ENCODE data around the gene CLDN25. TPM values are rescaled to one million over a fixed set of nuclear protein-coding genes. Genes with fewer than 3 reads are reported as not detected.
A peak's percentile ranks its signal among the peaks of the same experiment; 100 is the strongest.
"Not testable (repeated sequence)": the region's sequence is repeated elsewhere in the genome, so short reads cannot be mapped to it uniquely, and the experiment has no call there.

Gene CLDN25
- polyA plus RNA-seq, 4 donors, result not detected

- no peak for DNase-seq
- Histone ChIP-seq H3K4me3 (ENCODE audit: low read depth in 1 of 3, low read length in 3 of 3) (no peak overlapping the region), H3K27me3 (ENCODE audit: control insufficient read depth in 3 of 3, insufficient read depth in 3 of 3, low read length in 3 of 3) (peaks cover 0 to 7% (median 0%) of the 10 kb centered on the region in 3 donors), H3K27ac (ENCODE audit: low read depth in 1 of 3, low read length in 2 of 3) (no peak overlapping the region), H3K9me3 (ENCODE audit: control insufficient read depth in 2 of 2, insufficient read depth in 1 of 2, low read depth in 1 of 2, low read length in 1 of 2) (no peaks in the 10 kb centered on the region), H3K4me1 (ENCODE audit: control insufficient read depth in 3 of 3, insufficient read depth in 2 of 3, low read depth in 1 of 3, low read length in 2 of 3) (peaks cover 0 to 4% (median 0%) of the 10 kb centered on the region in 3 donors), H3K36me3 (ENCODE audit: control insufficient read depth in 3 of 3, insufficient read depth in 2 of 3, low read depth in 1 of 3, low read length in 3 of 3) (peaks cover 4 to 11% (median 5%) of the 10 kb centered on the region in 3 donors)
- WGBS, 3 donors, result 76 to 93% (median 78%) methylated on average over 3 of the region's 3 CpGs
- no peak for FAIRE-seq
Measured at GRCh38 chr11:113771964-113772363, 7.6 kb upstream of the CLDN25 start.

GRCh38 chr11:113773092-113773415 lies 6.5 kb upstream of the CLDN25 start:
- H3K27me3 ChIP-seq (ENCODE audit: control insufficient read depth in 3 of 3, insufficient read depth in 3 of 3, low read length in 3 of 3), result peaks cover 0 to 7% (median 0%) of the 10 kb centered on the region in 3 donors
- peaks cover 0 to 4% (median 0%) of the 10 kb centered on the region in 3 donors for H3K4me1 ChIP-seq (ENCODE audit: control insufficient read depth in 3 of 3, insufficient read depth in 2 of 3, low read depth in 1 of 3, low read length in 2 of 3)
- H3K9me3 ChIP-seq (ENCODE audit: control insufficient read depth in 2 of 2, insufficient read depth in 1 of 2, low read depth in 1 of 2, low read length in 1 of 2), result no peaks in the 10 kb centered on the region
- DNase-seq (no peak), FAIRE-seq (no peak)
- peak overlapping the region; percentile 53 to 80 (median 78) for H3K4me3 ChIP-seq (ENCODE audit: low read depth in 1 of 3, low read length in 3 of 3)
- H3K27ac ChIP-seq (ENCODE audit: low read depth in 1 of 3, low read length in 2 of 3), result peak overlapping the region; percentile 43 to 90 (median 76)
- H3K36me3 ChIP-seq (ENCODE audit: control insufficient read depth in 3 of 3, insufficient read depth in 2 of 3, low read depth in 1 of 3, low read length in 3 of 3), result peaks cover 0 to 11% (median 5%) of the 10 kb centered on the region in 3 donors
- 0 to 5% (median 2%) methylated on average over 10 of the region's 10 CpGs for WGBS, 3 donors

GRCh38 chr11:113773416-113774173 lies 6.0 kb upstream of the CLDN25 start, which contains the start of gene ZW10:
Gene ZW10, minus strand, starts transcription at chr11:113773692. Its CDS starts 26 bp downstream, at chr11:113773666.
- DNase-seq (peak; percentile 96 to 99), FAIRE-seq (no peak)
- Histone ChIP-seq H3K27ac (ENCODE audit: low read depth in 1 of 3, low read length in 2 of 3) (peak within 1 kb of the TSS; percentile 59 to 90 (median 76)), H3K27me3 (ENCODE audit: control insufficient read depth in 3 of 3, insufficient read depth in 3 of 3, low read length in 3 of 3) (peaks cover 0 to 7% (median 0%) of the 10 kb centered on the region in 3 donors), H3K36me3 (ENCODE audit: control insufficient read depth in 3 of 3, insufficient read depth in 2 of 3, low read depth in 1 of 3, low read length in 3 of 3) (peaks cover 0 to 11% (median 2%) of the 10 kb centered on the region in 3 donors), H3K9me3 (ENCODE audit: control insufficient read depth in 2 of 2, insufficient read depth in 1 of 2, low read depth in 1 of 2, low read length in 1 of 2) (no peaks in the 10 kb centered on the region), H3K4me1 (ENCODE audit: control insufficient read depth in 3 of 3, insufficient read depth in 2 of 3, low read depth in 1 of 3, low read length in 2 of 3) (peaks cover 0 to 4% (median 0%) of the 10 kb centered on the region in 3 donors), H3K4me3 (ENCODE audit: low read depth in 1 of 3, low read length in 3 of 3) (peak within 1 kb of the TSS; percentile 53 to 80 (median 78))
- 0% methylated on average over 46 of the region's 46 CpGs for WGBS, 3 donors

- peaks cover 0 to 4% (median 0%) of the 10 kb centered on the region in 3 donors for H3K4me1 ChIP-seq (ENCODE audit: control insufficient read depth in 3 of 3, insufficient read depth in 2 of 3, low read depth in 1 of 3, low read length in 2 of 3)
- WGBS, 3 donors, result 0% methylated on average over 1 of the region's 1 CpG
- DNase-seq (no peak), FAIRE-seq (peak; percentile 10)
- no peak overlapping the region for H3K27ac ChIP-seq (ENCODE audit: low read depth in 1 of 3, low read length in 2 of 3)
- H3K4me3 ChIP-seq (ENCODE audit: low read depth in 1 of 3, low read length in 3 of 3), result peak overlapping the region in 1 of 3 donors; percentile 53
- peaks cover 0 to 7% (median 0%) of the 10 kb centered on the region in 3 donors for H3K27me3 ChIP-seq (ENCODE audit: control insufficient read depth in 3 of 3, insufficient read depth in 3 of 3, low read length in 3 of 3)
- H3K9me3 ChIP-seq (ENCODE audit: control insufficient read depth in 2 of 2, insufficient read depth in 1 of 2, low read depth in 1 of 2, low read length in 1 of 2), result no peaks in the 10 kb centered on the region
- H3K36me3 ChIP-seq (ENCODE audit: control insufficient read depth in 3 of 3, insufficient read depth in 2 of 3, low read depth in 1 of 3, low read length in 3 of 3), result peaks cover 0 to 9% (median 2%) of the 10 kb centered on the region in 3 donors
Measured at GRCh38 chr11:113774174-113774503, 5.5 kb upstream of the CLDN25 start.

GRCh38 chr11:113778111-113778910 lies 1.3 kb upstream of the CLDN25 start:
- FAIRE-seq (no peak), DNase-seq (peak; percentile 6 to 49)
- H3K9me3 ChIP-seq (ENCODE audit: control insufficient read depth in 2 of 2, insufficient read depth in 1 of 2, low read depth in 1 of 2, low read length in 1 of 2), result no peaks in the 10 kb centered on the region
- H3K4me1 ChIP-seq (ENCODE audit: control insufficient read depth in 3 of 3, insufficient read depth in 2 of 3, low read depth in 1 of 3, low read length in 2 of 3), result no peaks in the 10 kb centered on the region
- WGBS, 3 donors, result 37 to 54% (median 45%) methylated on average over 11 of the region's 11 CpGs
- peaks cover 0 to 7% (median 0%) of the 10 kb centered on the region in 3 donors for H3K27me3 ChIP-seq (ENCODE audit: control insufficient read depth in 3 of 3, insufficient read depth in 3 of 3, low read length in 3 of 3)
- no peaks in the 10 kb centered on the region for H3K36me3 ChIP-seq (ENCODE audit: control insufficient read depth in 3 of 3, insufficient read depth in 2 of 3, low read depth in 1 of 3, low read length in 3 of 3)
- no peak overlapping the region for H3K4me3 ChIP-seq (ENCODE audit: low read depth in 1 of 3, low read length in 3 of 3)
- H3K27ac ChIP-seq (ENCODE audit: low read depth in 1 of 3, low read length in 2 of 3), result no peak overlapping the region

- Histone ChIP-seq H3K9me3 (ENCODE audit: control insufficient read depth in 2 of 2, insufficient read depth in 1 of 2, low read depth in 1 of 2, low read length in 1 of 2) (no peaks in the 10 kb centered on the region), H3K27ac (ENCODE audit: low read depth in 1 of 3, low read length in 2 of 3) (no peak overlapping the region), H3K27me3 (ENCODE audit: control insufficient read depth in 3 of 3, insufficient read depth in 3 of 3, low read length in 3 of 3) (no peaks in the 10 kb centered on the region), H3K4me1 (ENCODE audit: control insufficient read depth in 3 of 3, insufficient read depth in 2 of 3, low read depth in 1 of 3, low read length in 2 of 3) (no peaks in the 10 kb centered on the region), H3K36me3 (ENCODE audit: control insufficient read depth in 3 of 3, insufficient read depth in 2 of 3, low read depth in 1 of 3, low read length in 3 of 3) (no peaks in the 10 kb centered on the region), H3K4me3 (ENCODE audit: low read depth in 1 of 3, low read length in 3 of 3) (no peak overlapping the region)
- whole genome bisulfite sequencing, 3 donors, result 45 to 61% (median 55%) methylated on average over 5 of the region's 5 CpGs
- DNase-seq, result no peak
- no peak for FAIRE-seq
Measured at GRCh38 chr11:113781682-113782081, 2.1 kb downstream of the CLDN25 start.

- Histone ChIP-seq H3K9me3 (ENCODE audit: control insufficient read depth in 2 of 2, insufficient read depth in 1 of 2, low read depth in 1 of 2, low read length in 1 of 2) (no peaks in the 10 kb centered on the region), H3K27ac (ENCODE audit: low read depth in 1 of 3, low read length in 2 of 3) (no peak overlapping the region), H3K36me3 (ENCODE audit: control insufficient read depth in 3 of 3, insufficient read depth in 2 of 3, low read depth in 1 of 3, low read length in 3 of 3) (no peaks in the 10 kb centered on the region), H3K4me1 (ENCODE audit: control insufficient read depth in 3 of 3, insufficient read depth in 2 of 3, low read depth in 1 of 3, low read length in 2 of 3) (no peaks in the 10 kb centered on the region), H3K27me3 (ENCODE audit: control insufficient read depth in 3 of 3, insufficient read depth in 3 of 3, low read length in 3 of 3) (no peaks in the 10 kb centered on the region), H3K4me3 (ENCODE audit: low read depth in 1 of 3, low read length in 3 of 3) (no peak overlapping the region)
- DNase-seq, result no peak
- no peak for FAIRE-seq
- 39 to 65% (median 45%) methylated on average over 1 of the region's 1 CpG for WGBS, 3 donors
Measured at GRCh38 chr11:113782134-113782533, 2.5 kb downstream of the CLDN25 start.

- WGBS, 3 donors, result 87 to 93% (median 91%) methylated on average over 22 of the region's 22 CpGs
- not testable (repeated sequence) for FAIRE-seq; H3K4me1 ChIP-seq (ENCODE audit: control insufficient read depth in 3 of 3, insufficient read depth in 2 of 3, low read depth in 1 of 3, low read length in 2 of 3); H3K27me3 ChIP-seq (ENCODE audit: control insufficient read depth in 3 of 3, insufficient read depth in 3 of 3, low read length in 3 of 3); H3K4me3 ChIP-seq (ENCODE audit: low read depth in 1 of 3, low read length in 3 of 3); H3K36me3 ChIP-seq (ENCODE audit: control insufficient read depth in 3 of 3, insufficient read depth in 2 of 3, low read depth in 1 of 3, low read length in 3 of 3); H3K9me3 ChIP-seq (ENCODE audit: control insufficient read depth in 2 of 2, insufficient read depth in 1 of 2, low read depth in 1 of 2, low read length in 1 of 2); H3K27ac ChIP-seq (ENCODE audit: low read depth in 1 of 3, low read length in 2 of 3); DNase-seq
Measured at GRCh38 chr11:113789016-113789415, 9.4 kb downstream of the CLDN25 start.
